HEK293T (cell line): Measurements from ENCODE around the gene ACYP1.

Experiments
- CTCF ChIA-PET: fragments of 350-600 bp; formaldehyde crosslinking; extraction: SDS; loops from one replicate; lab custom pipeline; 2021; ENCODE audit warnings: antibody characterized with exemption, inconsistent platforms; lab: Yijun Ruan, JAX
- POLR2A ChIA-PET: fragments of 350-600 bp; formaldehyde crosslinking; extraction: SDS; loops from one replicate; lab custom pipeline; 2020; ENCODE audit warnings: antibody characterized with exemption, inconsistent platforms; lab: Yijun Ruan, JAX
- DNase-seq: peaks from one replicate; pipeline ENCODE4 v3.0.0; 2012; ENCODE audit warnings: mixed read lengths; ENCODE audit errors: extremely low spot score
- ARNT ChIP-seq: fragments of 450-650 bp; IDR thresholded peaks from 2 replicates; pipeline ENCODE4 v1.6.1; 2017; ENCODE audit warnings: mild to moderate bottlenecking
- BHLHE40 ChIP-seq: fragments of 450-650 bp; IDR thresholded peaks from 2 replicates; pipeline ENCODE4 v1.6.1; 2016; ENCODE audit warnings: mild to moderate bottlenecking, moderate library complexity, borderline replicate concordance
- CTBP1 ChIP-seq: fragments of 450-650 bp; IDR thresholded peaks from 2 replicates; pipeline ENCODE4 v1.6.1; 2016; ENCODE audit warnings: borderline replicate concordance
- ELF4 ChIP-seq: fragments of 450-650 bp; IDR thresholded peaks from 2 replicates; pipeline ENCODE4 v1.6.1; 2017; ENCODE audit warnings: antibody characterized with exemption
- FOXA1 ChIP-seq: fragments of 450-650 bp; IDR thresholded peaks from 2 replicates; pipeline ENCODE4 v1.6.1; 2016; ENCODE audit warnings: mild to moderate bottlenecking
- FOXK2 ChIP-seq: fragments of 450-650 bp; IDR thresholded peaks from 2 replicates; pipeline ENCODE4 v1.6.1; 2016; ENCODE audit warnings: mild to moderate bottlenecking
- FOXM1 ChIP-seq: fragments of 450-650 bp; IDR thresholded peaks from 2 replicates; pipeline ENCODE4 v1.6.1; 2017; ENCODE audit warnings: mild to moderate bottlenecking, borderline replicate concordance
- HDGF ChIP-seq: fragments of 450-650 bp; IDR thresholded peaks from 2 replicates; pipeline ENCODE4 v1.6.1; 2017; ENCODE audit warnings: antibody characterized with exemption, borderline replicate concordance
- L3MBTL2 ChIP-seq: fragments of 450-650 bp; conservative IDR thresholded peaks from 2 replicates; pipeline ENCODE4 v1.6.1; 2016; ENCODE audit warnings: mild to moderate bottlenecking
- LEF1 ChIP-seq: fragments of 450-650 bp; IDR thresholded peaks from 2 replicates; pipeline ENCODE4 v1.6.1; 2017; ENCODE audit warnings: mild to moderate bottlenecking, borderline replicate concordance
- NFRKB ChIP-seq: fragments of 450-650 bp; IDR thresholded peaks from 2 replicates; pipeline ENCODE4 v1.6.1; 2016; ENCODE audit warnings: mild to moderate bottlenecking, moderate library complexity
- PKNOX1 ChIP-seq: fragments of 450-650 bp; IDR thresholded peaks from 2 replicates; pipeline ENCODE4 v1.6.1; 2016
- SP1 ChIP-seq: fragments of 450-650 bp; IDR thresholded peaks from 2 replicates; pipeline ENCODE4 v1.6.1; 2017
- SUZ12 ChIP-seq: fragments of 450-650 bp; IDR thresholded peaks from 2 replicates; pipeline ENCODE4 v1.6.1; 2016; ENCODE audit warnings: mild to moderate bottlenecking
- TARDBP ChIP-seq: fragments of 450-650 bp; IDR thresholded peaks from 2 replicates; pipeline ENCODE4 v1.6.1; 2016
- ZNF384 ChIP-seq: fragments of 450-650 bp; IDR thresholded peaks from 2 replicates; pipeline ENCODE4 v1.6.1; 2016

Gene ACYP1

GRCh38 chr14:75016815-75017214 is 47.0 kb downstream of the ACYP1 start:
- CTCF ChIA-PET, result no interaction called here
- POLR2A ChIA-PET, result no interaction called here
- TF ChIP-seq FOXK2 (no peak), ELF4 (no peak), LEF1 (no peak), SUZ12 (no peak), ZNF384 (no peak), TARDBP (no peak), NFRKB (no peak), HDGF (no peak), ARNT (no peak), FOXM1 (no peak)
- no peak for DNase-seq

GRCh38 chr14:75015496-75015895 is 48.3 kb downstream of the ACYP1 start:
- TF ChIP-seq ZNF384, result no peak
- TF ChIP-seq SUZ12, result no peak
- no peak for TF ChIP-seq NFRKB
- TF ChIP-seq TARDBP, result no peak
- TF ChIP-seq BHLHE40, result no peak
- TF ChIP-seq HDGF, result no peak
- TF ChIP-seq PKNOX1, result no peak
- no peak for TF ChIP-seq ARNT
- TF ChIP-seq ELF4, result no peak
- TF ChIP-seq SP1, result no peak
- no peak for TF ChIP-seq FOXM1
- no peak for TF ChIP-seq FOXA1
- TF ChIP-seq L3MBTL2, result no peak
- ChIA-PET CTCF (no interaction called here), POLR2A (no interaction called here)
- no peak for DNase-seq

GRCh38 chr14:75013290-75013689 is 50.5 kb downstream of the ACYP1 start:
- DNase-seq, result no peak
- no peak for TF ChIP-seq LEF1
- no peak for TF ChIP-seq SP1
- TF ChIP-seq ARNT, result no peak
- no peak for TF ChIP-seq L3MBTL2
- no peak for TF ChIP-seq PKNOX1
- ChIA-PET CTCF (no interaction called here), POLR2A (interaction anchor here (0.8 kb wide), 1 partner anchor 11 kb away, joined by 4 read pairs; the partner anchor contains the start of gene EIF2B2)

GRCh38 chr14:75011356-75011994 is 52.3 kb downstream of the ACYP1 start:
- CTCF ChIA-PET, result no interaction called here
- TF ChIP-seq FOXM1 (no peak), FOXK2 (no peak), ELF4 (no peak), ARNT (no peak), CTBP1 (no peak), NFRKB (no peak), L3MBTL2 (no peak), SP1 (no peak), SUZ12 (no peak), HDGF (no peak), ZNF384 (no peak), BHLHE40 (no peak), TARDBP (no peak), FOXA1 (no peak), PKNOX1 (no peak), LEF1 (no peak)
- no peak for DNase-seq
- POLR2A ChIA-PET, result no interaction called here

GRCh38 chr14:75010472-75011093 is 53.2 kb downstream of the ACYP1 start:
- CTCF ChIA-PET, result no interaction called here
- DNase-seq, result no peak
- TF ChIP-seq HDGF, result no peak
- no peak for TF ChIP-seq SUZ12
- TF ChIP-seq LEF1, result no peak
- TF ChIP-seq FOXK2, result no peak
- TF ChIP-seq FOXA1, result no peak
- no peak for TF ChIP-seq CTBP1
- TF ChIP-seq TARDBP, result no peak
- TF ChIP-seq BHLHE40, result no peak
- TF ChIP-seq FOXM1, result no peak
- TF ChIP-seq ELF4, result no peak
- no peak for TF ChIP-seq L3MBTL2
- no peak for TF ChIP-seq SP1
- TF ChIP-seq ARNT, result no peak
- POLR2A ChIA-PET, result no interaction called here

- TF ChIP-seq FOXA1 (no peak), SP1 (no peak), ELF4 (no peak), ZNF384 (no peak), ARNT (no peak), FOXK2 (no peak)
- POLR2A ChIA-PET, result no interaction called here
- no peak for DNase-seq
- CTCF ChIA-PET, result no interaction called here
Observed at GRCh38 chr14:75009176-75009575, 54.6 kb downstream of the ACYP1 start.
